SU-DHL-6 (cell line): ENCODE measurements around the gene UNC13C.

Experiments
- H2AFZ ChIP-seq: fragments of 200-600 bp; sonication (generic); 2 replicates; pipeline ENCODE4 v1.6.1; 2014; ENCODE audit warnings: low read depth, mild to moderate bottlenecking, moderate library complexity, mixed read lengths, antibody characterized with exemption, low read length; ENCODE audit not compliant: severe bottlenecking
- H3F3A ChIP-seq: fragments of 200-600 bp; shearing (Covaris generic); 2 replicates; pipeline ENCODE4 v1.6.0; 2016; ENCODE audit warnings: antibody characterized with exemption, mild to moderate bottlenecking; ENCODE audit not compliant: insufficient read depth
- H3K27ac ChIP-seq: fragments of 200-600 bp; sonication (generic); 2 replicates; pipeline ENCODE4 v1.5.1; 2016; ENCODE audit warnings: low read depth, mild to moderate bottlenecking, low read length, moderate library complexity, mixed read lengths
- H3K27me3 ChIP-seq: fragments of 200-600 bp; sonication (generic), shearing (Covaris generic); 2 replicates; pipeline ENCODE4 v1.6.0; 2014; ENCODE audit warnings: mild to moderate bottlenecking, low read length
- H3K36me3 ChIP-seq: fragments of 200-600 bp; sonication (generic); 2 replicates; pipeline ENCODE4 v1.6.1; 2014; ENCODE audit warnings: mild to moderate bottlenecking, low read length, mixed read lengths
- H3K4me2 ChIP-seq: fragments of 300-600, 200-600 bp; shearing (Covaris generic), sonication (generic); 2 replicates; pipeline ENCODE4 v1.6.0; 2014; ENCODE audit warnings: low read length, low read depth, mild to moderate bottlenecking; ENCODE audit not compliant: poor library complexity, severe bottlenecking
- H3K4me3 ChIP-seq: fragments of 200-600 bp; sonication (generic); 2 replicates; pipeline ENCODE4 v1.5.1; 2014; ENCODE audit warnings: antibody characterized with exemption, low read length, mild to moderate bottlenecking, mixed read lengths; ENCODE audit not compliant: insufficient read depth, poor library complexity, severe bottlenecking
- H3K79me2 ChIP-seq: fragments of 200-600 bp; sonication (generic); 2 replicates; pipeline ENCODE4 v1.6.1; 2014; ENCODE audit warnings: mild to moderate bottlenecking, low read length, moderate library complexity; ENCODE audit not compliant: insufficient read depth
- H3K9ac ChIP-seq: fragments of 200-600 bp; sonication (generic); 2 replicates; pipeline ENCODE4 v1.7.0; 2014; ENCODE audit warnings: mild to moderate bottlenecking, low read length
- H3K9me2 ChIP-seq: fragments of 200-600 bp; sonication (generic); replicated peaks from 2 replicates; pipeline ENCODE4 v1.6.1; 2014; ENCODE audit warnings: low read length; ENCODE audit not compliant: insufficient read depth
- H3K9me3 ChIP-seq: fragments of 200-600 bp; sonication (generic); 2 replicates; pipeline ENCODE4 v1.6.1; 2014; ENCODE audit warnings: low read length, mixed read lengths; ENCODE audit not compliant: insufficient read depth
- H4K20me1 ChIP-seq: fragments of 200-600 bp; sonication (generic); 2 replicates; pipeline ENCODE4 v1.6.1; 2014; ENCODE audit warnings: low read depth, mild to moderate bottlenecking, antibody characterized with exemption, low read length, moderate library complexity, mixed read lengths
- EZH2phosphoT487 ChIP-seq: fragments of 200-600 bp; sonication (generic), shearing (Covaris generic); conservative IDR thresholded peaks from 2 replicates; pipeline ENCODE4 v1.6.1; 2018; ENCODE audit warnings: mild to moderate bottlenecking, antibody characterized with exemption, low read length, moderate library complexity, mixed read lengths
- TF ChIP-seq, protein P1 (sequence below): fragments of 200-600 bp; sonication (generic); IDR thresholded peaks from one replicate; pipeline ENCODE4 v1.5.1; 2017; ENCODE audit warnings: antibody characterized with exemption, mild to moderate bottlenecking, low read length, moderate library complexity; ENCODE audit not compliant: insufficient read depth, poor library complexity, severe bottlenecking

The UNC13C gene

DNA sequence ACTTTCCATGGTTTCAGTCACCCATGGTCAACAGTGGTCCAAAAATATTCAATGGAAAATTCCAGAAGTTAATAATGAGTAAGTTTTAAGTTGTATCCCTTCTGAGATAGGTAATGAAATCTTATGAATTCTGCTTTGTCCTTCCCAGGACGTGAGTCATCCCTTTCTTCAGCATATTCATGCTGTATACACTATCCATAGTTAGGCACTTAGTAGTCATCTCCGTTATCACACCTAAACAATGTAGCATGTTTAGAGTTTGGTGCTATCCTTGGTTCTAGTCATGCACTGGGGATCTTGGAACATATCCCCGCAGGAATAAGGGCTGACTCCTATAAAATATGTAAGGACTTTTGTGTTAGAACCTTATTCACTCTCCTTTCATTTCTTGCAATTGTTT lies 153.2 kb downstream of the UNC13C start:
- Histone ChIP-seq H3F3A (no peaks in the 10 kb centered on the region), H3K79me2 (no peaks in the 10 kb centered on the region), H3K9ac (no peak overlapping the region), H3K4me3 (no peak overlapping the region), H3K27me3 (no peaks in the 10 kb centered on the region), H3K9me3 (no peaks in the 10 kb centered on the region), H2AFZ (no peak overlapping the region), H3K4me2 (no peak overlapping the region), H4K20me1 (no peaks in the 10 kb centered on the region), H3K27ac (no peak overlapping the region), H3K9me2 (no peaks in the 10 kb centered on the region), H3K36me3 (no peaks in the 10 kb centered on the region)
- TF ChIP-seq EZH2phosphoT487 = no peak
- TF ChIP-seq, protein P1, sequence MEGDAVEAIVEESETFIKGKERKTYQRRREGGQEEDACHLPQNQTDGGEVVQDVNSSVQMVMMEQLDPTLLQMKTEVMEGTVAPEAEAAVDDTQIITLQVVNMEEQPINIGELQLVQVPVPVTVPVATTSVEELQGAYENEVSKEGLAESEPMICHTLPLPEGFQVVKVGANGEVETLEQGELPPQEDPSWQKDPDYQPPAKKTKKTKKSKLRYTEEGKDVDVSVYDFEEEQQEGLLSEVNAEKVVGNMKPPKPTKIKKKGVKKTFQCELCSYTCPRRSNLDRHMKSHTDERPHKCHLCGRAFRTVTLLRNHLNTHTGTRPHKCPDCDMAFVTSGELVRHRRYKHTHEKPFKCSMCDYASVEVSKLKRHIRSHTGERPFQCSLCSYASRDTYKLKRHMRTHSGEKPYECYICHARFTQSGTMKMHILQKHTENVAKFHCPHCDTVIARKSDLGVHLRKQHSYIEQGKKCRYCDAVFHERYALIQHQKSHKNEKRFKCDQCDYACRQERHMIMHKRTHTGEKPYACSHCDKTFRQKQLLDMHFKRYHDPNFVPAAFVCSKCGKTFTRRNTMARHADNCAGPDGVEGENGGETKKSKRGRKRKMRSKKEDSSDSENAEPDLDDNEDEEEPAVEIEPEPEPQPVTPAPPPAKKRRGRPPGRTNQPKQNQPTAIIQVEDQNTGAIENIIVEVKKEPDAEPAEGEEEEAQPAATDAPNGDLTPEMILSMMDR = no peak

DNA sequence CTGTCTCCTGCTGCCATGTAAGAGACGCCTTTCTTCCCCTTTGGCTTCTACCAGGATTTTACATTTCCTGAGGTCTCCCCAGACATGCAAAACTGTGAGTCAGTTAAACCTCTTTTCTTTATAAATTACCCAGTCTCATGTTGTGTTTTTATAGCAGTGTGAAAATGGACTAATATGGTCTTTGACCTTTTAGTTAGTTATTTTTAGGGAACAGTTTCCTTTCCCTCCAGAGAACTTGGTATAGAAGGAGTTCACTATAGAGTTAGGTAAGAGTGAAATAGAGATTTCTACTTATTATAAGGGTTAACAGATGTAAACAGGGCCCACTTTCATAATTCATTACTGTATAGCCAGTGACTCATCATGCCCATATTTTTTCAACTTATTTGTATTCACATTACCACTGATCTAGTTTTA lies 170.9 kb downstream of the UNC13C start:
- H3K4me2 ChIP-seq = no peak overlapping the region

DNA sequence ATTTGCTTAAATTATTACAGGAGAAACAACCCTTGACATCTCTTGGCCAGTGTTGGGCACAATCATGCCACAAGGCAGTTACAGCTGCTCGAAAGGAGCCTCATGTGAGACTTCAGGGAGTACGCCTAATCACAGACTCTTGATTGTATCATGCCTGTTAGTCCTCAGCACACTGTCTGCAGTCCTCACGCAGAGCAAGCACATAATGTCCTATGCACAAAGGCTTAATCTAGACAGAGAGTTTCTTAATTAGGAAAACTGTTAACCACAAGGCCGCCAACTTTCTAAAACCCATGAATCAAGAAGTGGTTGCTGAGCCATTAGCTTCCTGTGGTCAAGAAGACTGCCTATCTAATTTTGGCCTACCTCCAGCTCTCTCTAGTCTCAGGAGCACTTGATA lies 172.0 kb downstream of the UNC13C start:
- Histone ChIP-seq H4K20me1 (no peaks in the 10 kb centered on the region), H3K9me3 (no peaks in the 10 kb centered on the region), H3K4me2 (no peak overlapping the region), H3K36me3 (no peaks in the 10 kb centered on the region), H2AFZ (no peak overlapping the region), H3K27me3 (no peaks in the 10 kb centered on the region), H3K4me3 (no peak overlapping the region), H3K9ac (no peak overlapping the region), H3K79me2 (no peaks in the 10 kb centered on the region), H3K27ac (no peak overlapping the region), H3K9me2 (no peaks in the 10 kb centered on the region), H3F3A (no peaks in the 10 kb centered on the region)
- no peak for TF ChIP-seq EZH2phosphoT487
- TF ChIP-seq, protein P1 = no peak

More for the DNA sequence above, 170.9 kb downstream of the UNC13C start:
- Histone ChIP-seq H3K27me3 (no peaks in the 10 kb centered on the region), H3K79me2 (no peaks in the 10 kb centered on the region), H3K9ac (no peak overlapping the region), H3K36me3 (no peaks in the 10 kb centered on the region), H3F3A (no peaks in the 10 kb centered on the region), H3K9me2 (no peaks in the 10 kb centered on the region), H3K9me3 (no peaks in the 10 kb centered on the region), H3K4me3 (no peak overlapping the region), H2AFZ (no peak overlapping the region), H4K20me1 (no peaks in the 10 kb centered on the region), H3K27ac (no peak overlapping the region)
- no peak for TF ChIP-seq EZH2phosphoT487
- TF ChIP-seq, protein P1 = no peak
